NOMO-1 treated with DMSO at 0.1 percent for 48 hours (cell line): ENCODE results near the gene TJP1.
"Not testable (repeated sequence)": the region's sequence is repeated elsewhere in the genome, so short reads cannot be mapped to it uniquely, and the experiment has no call there.

Experiments
- DNase-seq: peaks from one replicate; lab custom pipeline; 2025; ENCODE audit not compliant: unreplicated experiment; lab: John Stamatoyannopoulos, UW

Gene TJP1

DNA sequence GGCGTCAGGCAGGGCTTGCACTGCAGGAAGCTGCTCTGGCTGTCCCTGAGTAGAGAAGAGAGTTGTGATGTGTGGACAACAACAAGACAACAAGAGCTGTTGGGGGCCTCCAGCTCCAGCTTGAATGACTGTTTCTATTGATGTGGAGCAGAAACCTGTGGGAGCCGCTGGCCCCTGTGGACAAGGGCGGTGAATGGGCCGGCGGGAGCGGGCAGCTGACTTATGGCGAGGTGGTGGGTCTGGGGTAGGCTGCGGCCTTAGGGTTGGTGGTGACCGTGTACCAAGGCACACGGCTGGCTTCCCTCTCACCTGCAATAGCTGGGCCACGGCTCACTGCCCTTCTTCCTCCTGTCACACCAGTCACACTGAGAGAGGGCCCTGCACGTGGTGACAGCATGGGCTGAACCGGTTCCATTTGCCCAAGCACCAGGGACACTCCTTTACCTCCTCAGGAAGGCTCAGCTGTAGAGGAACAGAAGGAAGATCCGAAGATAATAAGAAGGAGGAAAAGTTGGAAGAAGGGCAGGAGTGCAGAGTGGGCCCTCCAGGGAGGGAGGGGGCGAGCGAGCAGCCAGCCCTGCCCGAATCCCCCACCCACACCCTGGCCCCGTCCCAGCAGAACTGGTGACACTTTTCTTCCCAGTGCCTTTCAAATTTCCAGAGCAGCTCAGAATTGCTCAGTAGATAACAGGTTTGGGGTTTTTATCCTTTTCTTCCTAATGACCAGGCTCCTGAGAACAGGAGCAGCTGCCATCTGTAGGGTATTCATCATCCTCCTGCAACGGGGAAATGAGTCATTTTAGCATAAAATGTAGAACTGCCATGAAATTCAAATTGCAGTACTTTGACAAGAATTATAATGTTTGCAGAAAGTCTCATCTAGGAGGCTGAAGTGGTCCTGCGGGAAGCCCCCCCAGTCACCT, 136.9 kb downstream of the TJP1 start:
- no peak for DNase-seq

DNA sequence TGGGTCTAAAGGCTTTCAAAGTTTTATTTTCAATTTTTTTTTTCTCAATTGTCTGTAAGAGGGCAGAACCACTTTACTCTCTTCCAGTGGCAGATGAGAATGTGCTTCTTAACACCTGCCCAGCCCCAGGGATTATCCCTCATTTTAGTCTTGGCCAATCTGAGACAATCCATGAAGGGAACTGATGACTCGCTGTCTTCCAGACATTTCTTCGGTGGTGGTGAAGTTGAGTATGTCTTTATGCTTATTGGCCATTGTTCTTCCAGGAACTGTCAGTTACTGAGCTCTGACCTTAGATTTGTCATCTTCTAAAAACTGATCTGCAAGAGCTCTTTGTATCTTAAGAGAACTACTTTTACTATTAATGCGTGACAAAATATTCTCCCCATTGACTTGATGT, 139.5 kb downstream of the TJP1 start:
- no peak for DNase-seq

- no peak for DNase-seq
Measured at GRCh38 chr15:29682361-29682760, 139.9 kb downstream of the TJP1 start.

DNA sequence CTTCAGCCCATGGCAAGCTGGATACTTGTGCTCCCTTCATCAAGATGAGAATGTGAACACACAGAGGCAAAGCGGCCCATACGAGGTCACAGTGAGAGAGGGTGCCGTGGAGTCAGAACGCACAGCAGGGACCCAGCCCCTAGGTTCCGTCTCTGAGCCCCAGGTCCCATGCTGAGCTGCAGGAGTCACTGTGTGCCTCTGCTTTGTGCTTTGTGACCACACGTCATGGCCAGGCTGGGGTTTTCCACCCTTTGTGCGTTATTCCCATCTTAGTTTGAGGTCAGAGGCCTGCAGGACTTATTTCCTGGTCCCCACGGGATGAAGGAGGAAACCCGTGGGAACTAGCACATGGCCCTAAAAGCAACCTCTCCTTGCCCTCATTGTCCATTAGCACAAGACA, 140.3 kb downstream of the TJP1 start:
- DNase-seq = no peak

DNA sequence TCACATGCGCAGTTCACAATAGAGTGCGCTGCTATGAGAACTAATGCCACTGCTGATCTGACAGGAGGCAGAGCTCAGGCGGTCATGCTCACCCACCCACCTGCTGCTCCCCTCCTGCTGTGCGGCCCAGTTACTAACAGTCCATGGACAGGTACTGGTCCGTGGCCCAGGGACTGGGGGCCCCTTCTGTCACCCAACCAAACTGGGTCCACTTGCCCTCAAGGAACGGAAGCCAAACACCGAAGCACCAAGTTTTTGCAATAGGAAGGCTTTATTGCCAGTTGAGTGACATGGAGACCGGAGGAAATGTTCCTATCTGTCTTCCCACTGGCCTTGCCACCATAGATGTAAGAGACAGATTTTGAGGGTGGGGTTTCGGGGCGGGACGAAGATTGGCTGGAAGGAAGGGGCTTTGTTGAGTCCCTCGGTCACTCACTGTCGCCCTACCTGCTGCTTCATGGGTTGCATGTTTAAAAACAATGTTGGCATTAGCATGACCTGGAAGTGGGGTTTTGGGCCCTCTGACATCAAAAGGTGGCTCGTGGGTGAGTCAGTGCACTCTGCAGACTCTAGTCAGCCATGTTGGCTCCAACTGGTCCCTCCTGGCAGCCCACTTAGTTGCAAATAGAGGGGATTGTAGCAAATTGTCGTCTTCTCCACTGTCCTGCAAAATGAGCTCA, 141.0 kb downstream of the TJP1 start:
- no peak for DNase-seq

GRCh38 chr15:29680465-29681165, 141.7 kb downstream of the TJP1 start:
- no peak for DNase-seq

DNA sequence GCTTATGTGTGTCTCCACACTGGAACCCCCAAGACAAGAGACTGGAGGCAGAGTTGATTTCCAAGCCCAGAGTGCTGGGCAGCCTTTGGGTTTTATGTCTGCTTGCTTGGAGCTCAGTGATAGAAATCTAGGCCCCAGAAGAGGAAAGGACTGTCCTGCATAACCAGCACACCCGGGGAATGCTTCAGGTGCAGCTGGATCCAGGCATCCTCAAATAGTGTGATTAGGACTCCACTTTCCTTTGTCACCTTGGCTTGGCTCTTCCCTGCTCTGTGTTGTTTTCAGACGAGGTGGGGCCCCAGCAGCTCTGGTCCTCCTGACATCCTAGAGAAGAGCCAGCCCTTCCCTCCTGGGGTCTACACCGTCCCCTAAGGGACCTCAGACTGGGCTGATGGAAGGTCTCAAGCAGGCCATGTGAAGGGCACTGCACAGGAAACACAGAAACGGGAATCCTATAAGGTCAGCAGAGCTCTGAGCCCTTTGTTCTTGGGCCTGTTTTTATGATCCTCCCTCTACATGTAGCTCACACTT, 143.7 kb downstream of the TJP1 start:
- DNase-seq = no peak

DNA sequence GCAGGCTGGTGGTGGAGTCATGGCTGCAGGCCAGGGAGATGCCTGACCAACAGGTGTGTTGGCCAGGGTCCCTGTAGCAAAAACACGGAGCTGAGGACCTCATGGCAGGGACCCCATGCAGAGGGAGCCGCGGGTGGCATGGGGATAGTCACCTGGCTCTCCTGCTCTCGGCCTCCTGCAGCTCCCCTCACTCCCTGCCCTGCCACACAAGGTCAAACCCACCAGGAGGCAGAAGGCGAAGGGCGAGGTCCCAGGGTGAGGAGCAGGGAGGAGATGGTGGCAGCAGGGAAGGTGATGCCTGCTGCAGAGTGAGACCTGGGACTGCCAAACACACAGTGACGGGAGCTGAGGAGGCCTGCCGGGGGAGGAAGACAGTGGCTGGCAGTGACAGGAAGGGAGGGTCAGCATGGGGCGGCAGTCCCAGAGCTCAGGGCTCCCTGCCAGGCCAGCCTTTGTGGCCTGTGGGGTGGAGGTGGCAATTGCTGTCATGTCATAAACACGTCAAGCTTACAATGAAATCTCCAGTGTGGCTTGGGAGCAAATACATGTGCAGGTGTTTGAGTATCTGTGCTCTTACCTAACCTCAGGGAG, 144.3 kb downstream of the TJP1 start:
- no peak for DNase-seq

GRCh38 chr15:29677455-29677854, 144.8 kb downstream of the TJP1 start:
- DNase-seq = no peak

DNA sequence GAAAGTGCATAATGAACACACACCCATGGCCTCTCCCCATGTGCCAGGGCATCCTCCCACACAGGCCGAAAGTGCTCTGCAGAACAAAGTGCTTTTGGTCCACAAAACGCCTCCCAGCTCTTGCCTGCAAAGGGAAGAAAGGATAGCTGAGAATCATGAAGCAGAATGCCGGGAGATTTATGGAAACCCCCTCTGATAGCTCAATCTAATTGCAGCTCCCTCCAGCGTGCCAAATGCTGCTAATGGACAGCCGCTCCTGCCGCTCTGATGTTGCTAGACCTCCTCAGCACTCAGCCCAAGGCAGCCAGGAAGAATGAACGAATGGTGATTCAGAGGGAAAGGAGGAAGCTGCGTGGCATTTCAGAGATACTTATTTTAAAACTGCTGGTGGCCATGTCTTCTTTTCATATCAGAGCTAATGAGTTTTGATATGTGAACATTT, 145.3 kb downstream of the TJP1 start:
- no peak for DNase-seq

- not testable (repeated sequence) for DNase-seq
Measured at GRCh38 chr15:29676374-29676960, 145.8 kb downstream of the TJP1 start.

- no peak for DNase-seq
Measured at GRCh38 chr15:29675791-29676301, 146.4 kb downstream of the TJP1 start.

DNA sequence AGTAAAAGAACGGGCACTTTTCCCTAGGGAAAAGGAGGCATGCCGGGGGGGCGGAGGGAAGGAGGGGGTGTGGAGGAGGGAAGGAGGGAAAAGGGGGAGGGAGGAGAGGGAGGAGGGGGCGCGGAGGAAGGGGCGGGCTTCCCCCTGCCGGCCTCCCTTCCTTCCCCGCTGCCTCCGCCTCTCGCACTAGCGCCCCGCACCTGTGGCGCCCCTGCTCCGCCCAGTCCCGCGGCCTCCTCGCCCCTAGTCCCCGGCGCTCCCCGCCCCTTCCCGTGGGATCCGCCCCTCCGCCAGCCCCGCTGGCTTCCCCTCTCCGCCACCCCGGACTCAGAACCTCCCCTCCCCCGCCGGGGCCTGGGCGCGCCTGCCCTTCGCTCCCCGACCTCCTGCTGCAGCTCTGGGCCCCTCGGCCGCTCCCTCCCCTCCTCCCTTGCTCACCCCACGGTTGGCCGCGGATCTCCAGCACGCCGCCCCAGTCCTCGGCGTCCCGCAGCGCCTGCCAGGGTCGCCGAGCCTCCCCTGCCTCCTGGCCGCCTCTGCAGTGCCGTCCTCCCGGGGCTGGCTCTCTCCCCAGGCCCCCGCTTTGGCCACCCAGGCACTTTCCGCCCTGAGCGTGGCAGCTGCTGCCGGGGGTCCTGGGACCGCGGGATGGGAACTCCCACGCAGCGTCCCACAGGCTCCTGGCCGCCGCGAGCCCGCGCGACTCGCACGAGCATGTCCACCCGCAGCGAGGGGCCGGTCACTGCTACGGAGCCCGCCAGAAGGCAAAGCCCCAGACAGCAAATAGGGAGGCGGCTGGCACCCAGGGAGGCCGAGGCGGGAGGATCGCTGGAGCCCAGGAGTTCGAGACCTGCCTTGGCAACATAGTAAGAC, 147.4 kb downstream of the TJP1 start:
- no peak for DNase-seq

DNA sequence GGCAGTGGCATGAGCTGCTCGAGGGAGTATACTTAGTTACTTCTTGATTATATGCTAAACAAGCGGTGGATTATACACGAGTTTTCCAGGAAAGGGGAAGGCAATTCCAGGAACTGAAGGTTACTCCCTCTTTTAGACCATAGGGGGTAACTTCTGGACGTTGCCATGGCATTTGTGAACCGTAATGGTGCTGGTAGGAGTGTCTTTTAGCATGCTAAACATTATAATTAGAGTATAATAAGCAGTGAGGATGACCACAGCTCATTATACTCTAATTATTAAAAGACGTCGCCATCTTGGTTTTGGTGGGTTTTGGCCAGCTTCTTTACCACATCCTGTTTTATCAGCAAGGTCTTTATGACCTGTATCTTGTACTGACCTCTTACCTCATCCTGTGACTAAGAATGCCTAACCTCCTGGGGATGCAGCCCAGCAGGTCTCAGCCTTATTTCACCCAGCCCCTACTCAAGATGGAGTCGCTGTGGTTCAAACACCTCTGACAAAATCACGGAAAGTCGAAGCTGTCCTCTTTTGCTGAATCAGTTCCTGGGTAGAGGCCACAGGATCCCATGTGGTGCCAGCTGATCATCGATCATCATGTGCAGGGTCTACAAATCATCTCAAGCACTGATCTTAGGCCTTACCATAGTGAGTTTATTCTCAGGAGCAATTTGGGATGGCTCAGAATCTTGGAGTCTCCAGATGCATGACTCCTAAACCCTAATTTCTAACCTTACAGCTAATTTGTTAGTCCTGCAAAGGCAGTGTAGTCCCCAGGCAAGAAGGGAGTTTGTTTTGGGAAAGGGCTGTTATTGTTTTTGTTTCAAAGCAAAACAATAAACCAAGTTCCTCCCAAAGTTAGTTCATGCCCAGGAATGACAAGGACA, 149.1 kb downstream of the TJP1 start:
- DNase-seq = no peak

GRCh38 chr15:29672446-29672845, 149.8 kb downstream of the TJP1 start:
- no peak for DNase-seq

DNA sequence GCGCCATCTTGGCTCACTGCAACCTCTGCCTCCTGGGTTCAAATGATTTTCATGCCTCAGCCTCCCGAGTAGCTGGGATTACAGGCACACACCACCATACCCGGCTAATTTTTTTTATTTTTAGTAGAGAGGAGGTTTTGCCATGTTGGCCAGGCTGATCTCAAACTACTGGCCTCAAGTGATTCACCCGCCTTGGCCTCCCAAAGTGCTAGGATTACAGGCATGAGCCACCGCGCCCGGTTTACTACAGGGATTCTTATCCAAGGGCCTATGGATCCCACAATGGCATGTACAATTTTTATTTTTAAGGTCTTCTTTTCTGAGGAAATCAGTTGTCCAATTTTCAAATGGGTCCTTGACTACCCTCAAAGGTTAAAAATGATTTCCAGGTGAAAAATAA, 150.2 kb downstream of the TJP1 start:
- not testable (repeated sequence) for DNase-seq

GRCh38 chr15:29670998-29671981, 151.0 kb downstream of the TJP1 start:
- no peak for DNase-seq
